Measurements from ENCODE around the gene ONECUT3. TPM values are rescaled to one million over a fixed set of nuclear protein-coding genes. Genes with fewer than 3 reads are reported as not detected.

Gene ONECUT3
- total and polyA plus RNA-seq, 2 of the 4 experiments (the other 2 are of a cell fraction): not detected

DNA sequence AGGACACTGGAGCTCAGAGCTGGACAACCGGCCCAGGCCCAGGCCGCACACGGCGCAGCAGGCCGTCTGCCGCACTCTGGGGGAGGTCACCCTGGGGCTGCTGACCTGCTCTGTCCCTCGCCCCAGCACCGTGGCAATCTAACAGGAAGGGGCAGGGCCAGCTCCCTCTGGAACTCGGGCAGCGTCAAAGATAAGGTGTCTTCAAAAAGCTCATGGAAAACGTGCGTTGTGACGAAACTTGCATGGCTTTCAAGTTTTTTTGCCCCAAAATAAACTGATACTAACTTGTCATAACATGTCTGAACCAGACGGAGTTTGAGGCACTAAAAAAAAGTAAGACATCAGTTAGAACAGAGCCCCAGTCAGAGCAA, 70.9 kb downstream of the ONECUT3 start:
- Histone ChIP-seq H4K20me1 (ENCODE audit: insufficient read depth, low read length) (peaks cover 13% of the 10 kb centered on the region), H3K27me3 (ENCODE audit: control insufficient read depth, insufficient read depth, low read length) (no peaks in the 10 kb centered on the region), H3K9me3 (ENCODE audit: control insufficient read depth, insufficient read depth, low read length) (no peaks in the 10 kb centered on the region), H3K18ac (ENCODE audit: low read depth, low read length) (no peak overlapping the region), H3K23ac (ENCODE audit: low read depth, low read length) (no peak overlapping the region), H3K4me1 (ENCODE audit: control insufficient read depth, insufficient read depth, low read length) (peaks cover 4% of the 10 kb centered on the region; the same call in 1 of the 2 replicates), H3K79me1 (ENCODE audit: low read depth in 1 of 2, low read length in 2 of 2) (peaks cover 0 to 34% of the 10 kb centered on the region in 2 experiments; a peak in 3 of 4 replicates), H2AFZ (replicated peaks; ENCODE audit: low read length, poor library complexity) (no peak overlapping the region), H3K27ac (ENCODE audit: insufficient read depth, low read length) (no peak overlapping the region), H2BK5ac (ENCODE audit: low read depth, low read length, poor library complexity, severe bottlenecking) (no peak overlapping the region), H3K56ac (ENCODE audit: extremely low read depth, insufficient read depth, low read length) (no peak overlapping the region), H3K14ac (replicated peaks; ENCODE audit: low read depth, low read length) (no peak overlapping the region), H2BK20ac (ENCODE audit: low read depth, low read length) (no peak overlapping the region), H4K5ac (ENCODE audit: low read depth, low read length) (no peak overlapping the region), H3K4me2 (ENCODE audit: low read depth, low read length) (no peak overlapping the region), H3K4ac (ENCODE audit: low read depth, low read length) (no peak overlapping the region), H2AK5ac (ENCODE audit: low read depth, low read length) (no peak overlapping the region), H3K36me3 (ENCODE audit: control insufficient read depth, insufficient read depth, low read length) (peaks cover 42% of the 10 kb centered on the region), H3K4me3 (ENCODE audit: insufficient read depth, low read depth, low read length) (no peak overlapping the region), H3K9ac (ENCODE audit: low read depth, low read length) (no peak overlapping the region), H4K8ac (ENCODE audit: low read depth in 2 of 2, low read length in 2 of 2) (no peak overlapping the region), H4K91ac (ENCODE audit: insufficient read depth, low read depth, low read length) (no peak overlapping the region; the same call in 1 of the 2 replicates), H2BK120ac (ENCODE audit: low read depth, low read length) (no peak overlapping the region), H2AK9ac (replicated peaks; ENCODE audit: low read depth, low read length, poor library complexity) (no peak overlapping the region), H2BK15ac (ENCODE audit: low read depth, low read length) (no peak overlapping the region), H3K9me1 (ENCODE audit: insufficient read depth, low read length) (no peaks in the 10 kb centered on the region)
- intact Hi-C loops (cut with micrococcal nuclease): no loop called here
- ChIA-PET CTCF (interaction anchor here (1.1 kb wide), 1 partner anchor 13 kb away, joined by 4 read pairs; no protein-coding TSS in a partner anchor), POLR2A (ENCODE audit: unreplicated experiment) (no interaction called here)
- TF ChIP-seq, protein P1, sequence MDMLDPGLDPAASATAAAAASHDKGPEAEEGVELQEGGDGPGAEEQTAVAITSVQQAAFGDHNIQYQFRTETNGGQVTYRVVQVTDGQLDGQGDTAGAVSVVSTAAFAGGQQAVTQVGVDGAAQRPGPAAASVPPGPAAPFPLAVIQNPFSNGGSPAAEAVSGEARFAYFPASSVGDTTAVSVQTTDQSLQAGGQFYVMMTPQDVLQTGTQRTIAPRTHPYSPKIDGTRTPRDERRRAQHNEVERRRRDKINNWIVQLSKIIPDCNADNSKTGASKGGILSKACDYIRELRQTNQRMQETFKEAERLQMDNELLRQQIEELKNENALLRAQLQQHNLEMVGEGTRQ (IDR thresholded peaks at IDR 0.05; ENCODE audit: low read depth, low read length): no peak
- TF ChIP-seq SMC3 (IDR thresholded peaks at IDR 0.05; ENCODE audit: low read depth, low read length) (no peak), MXI1 (IDR thresholded peaks at IDR 0.05; ENCODE audit: borderline replicate concordance, low read depth, low read length) (no peak), RAD21 (IDR thresholded peaks at IDR 0.05; ENCODE audit: low read length) (no peak), FOS (IDR thresholded peaks at IDR 0.05; ENCODE audit: low read depth, low read length) (no peak), MAFK (IDR thresholded peaks at IDR 0.05; ENCODE audit: low read depth, low read length) (no peak), RCOR1 (IDR thresholded peaks at IDR 0.05; ENCODE audit: insufficient replicate concordance, low read length) (no peak), RFX5 (IDR thresholded peaks at IDR 0.05; ENCODE audit: low read depth, low read length) (no peak), BHLHE40 (IDR thresholded peaks at IDR 0.05; ENCODE audit: low read depth, low read length) (no peak)
- TF ChIP-seq, protein P2, sequence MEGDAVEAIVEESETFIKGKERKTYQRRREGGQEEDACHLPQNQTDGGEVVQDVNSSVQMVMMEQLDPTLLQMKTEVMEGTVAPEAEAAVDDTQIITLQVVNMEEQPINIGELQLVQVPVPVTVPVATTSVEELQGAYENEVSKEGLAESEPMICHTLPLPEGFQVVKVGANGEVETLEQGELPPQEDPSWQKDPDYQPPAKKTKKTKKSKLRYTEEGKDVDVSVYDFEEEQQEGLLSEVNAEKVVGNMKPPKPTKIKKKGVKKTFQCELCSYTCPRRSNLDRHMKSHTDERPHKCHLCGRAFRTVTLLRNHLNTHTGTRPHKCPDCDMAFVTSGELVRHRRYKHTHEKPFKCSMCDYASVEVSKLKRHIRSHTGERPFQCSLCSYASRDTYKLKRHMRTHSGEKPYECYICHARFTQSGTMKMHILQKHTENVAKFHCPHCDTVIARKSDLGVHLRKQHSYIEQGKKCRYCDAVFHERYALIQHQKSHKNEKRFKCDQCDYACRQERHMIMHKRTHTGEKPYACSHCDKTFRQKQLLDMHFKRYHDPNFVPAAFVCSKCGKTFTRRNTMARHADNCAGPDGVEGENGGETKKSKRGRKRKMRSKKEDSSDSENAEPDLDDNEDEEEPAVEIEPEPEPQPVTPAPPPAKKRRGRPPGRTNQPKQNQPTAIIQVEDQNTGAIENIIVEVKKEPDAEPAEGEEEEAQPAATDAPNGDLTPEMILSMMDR (conservative IDR thresholded peaks at IDR 0.05; ENCODE audit: low read depth, low read length): no peak
- TF ChIP-seq, protein P3, sequence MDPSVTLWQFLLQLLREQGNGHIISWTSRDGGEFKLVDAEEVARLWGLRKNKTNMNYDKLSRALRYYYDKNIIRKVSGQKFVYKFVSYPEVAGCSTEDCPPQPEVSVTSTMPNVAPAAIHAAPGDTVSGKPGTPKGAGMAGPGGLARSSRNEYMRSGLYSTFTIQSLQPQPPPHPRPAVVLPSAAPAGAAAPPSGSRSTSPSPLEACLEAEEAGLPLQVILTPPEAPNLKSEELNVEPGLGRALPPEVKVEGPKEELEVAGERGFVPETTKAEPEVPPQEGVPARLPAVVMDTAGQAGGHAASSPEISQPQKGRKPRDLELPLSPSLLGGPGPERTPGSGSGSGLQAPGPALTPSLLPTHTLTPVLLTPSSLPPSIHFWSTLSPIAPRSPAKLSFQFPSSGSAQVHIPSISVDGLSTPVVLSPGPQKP (IDR thresholded peaks at IDR 0.05; ENCODE audit: borderline replicate concordance, low read depth, low read length): no peak
- BruUV-seq (replicated peaks): no TSS peak
- dilution Hi-C loops (cut with HindIII; ENCODE audit: low sequenced_read_pairs, unreplicated experiment): no loop called here
- in situ Hi-C loops (cut with MboI; ENCODE audit: low sequenced_read_pairs): no loop called here
- ATAC-seq (ENCODE audit: low read depth): no peak
- no peak for DNase-seq
- whole genome bisulfite sequencing, 2 experiments (ENCODE audit: extremely low coverage in 2 of 2, insufficient read length in 1 of 2): 79% methylated on average over 9 of the region's 14 CpGs; no CpG with 5 or more reads in 1 of the 2 experiments
